Middle frontal gyrus (tissue), 1 donor: ENCODE results near the gene KIAA0232.
"Not testable (repeated sequence)": the region's sequence is repeated elsewhere in the genome, so short reads cannot be mapped to it uniquely, and the experiment has no call there.

Experiments used
- DNase-seq: peaks from one replicate; pipeline ENCODE4 v3.0.0-alpha.2; 2015; ENCODE audit warnings: low spot score; ENCODE audit errors: extremely low spot score

The KIAA0232 gene

GRCh38 chr4:6804082-6804752 is 21.7 kb downstream of the KIAA0232 start:
- no peak for DNase-seq

- no peak for DNase-seq
These were observed 24.5 kb downstream of the KIAA0232 start for GRCh38 chr4:6806924-6807626.

GRCh38 chr4:6808259-6808658 is 25.7 kb downstream of the KIAA0232 start:
- no peak for DNase-seq

- DNase-seq = no peak
These were observed 28.6 kb downstream of the KIAA0232 start for GRCh38 chr4:6811165-6811564.

- DNase-seq = no peak
These were observed 30.2 kb downstream of the KIAA0232 start for GRCh38 chr4:6812766-6813165.

GRCh38 chr4:6813725-6814124 is 31.2 kb downstream of the KIAA0232 start:
- DNase-seq = no peak

- no peak for DNase-seq
These were observed 32.7 kb downstream of the KIAA0232 start for GRCh38 chr4:6815029-6815836.

- DNase-seq = no peak
These were observed 36.8 kb downstream of the KIAA0232 start for GRCh38 chr4:6819295-6819694.

GRCh38 chr4:6820695-6821094 is 38.2 kb downstream of the KIAA0232 start:
- DNase-seq = no peak

- no peak for DNase-seq
These were observed 41.5 kb downstream of the KIAA0232 start for GRCh38 chr4:6824071-6824470.

- no peak for DNase-seq
These were observed 42.4 kb downstream of the KIAA0232 start for GRCh38 chr4:6824772-6825402.

- DNase-seq = no peak
These were observed 42.9 kb downstream of the KIAA0232 start for GRCh38 chr4:6825403-6825802.

GRCh38 chr4:6826781-6827508 is 44.4 kb downstream of the KIAA0232 start:
- DNase-seq = no peak

- DNase-seq = no peak
These were observed 46.6 kb downstream of the KIAA0232 start for GRCh38 chr4:6829086-6829485.

GRCh38 chr4:6834867-6835266 is 52.3 kb downstream of the KIAA0232 start:
- no peak for DNase-seq

GRCh38 chr4:6835616-6836015 is 53.1 kb downstream of the KIAA0232 start:
- DNase-seq = not testable (repeated sequence)

- not testable (repeated sequence) for DNase-seq
These were observed 54.6 kb downstream of the KIAA0232 start for GRCh38 chr4:6837106-6837505.

GRCh38 chr4:6839579-6839978 is 57.1 kb downstream of the KIAA0232 start:
- DNase-seq = no peak

- DNase-seq = no peak
These were observed 57.8 kb downstream of the KIAA0232 start for GRCh38 chr4:6840062-6840976.

- DNase-seq = no peak
These were observed 62.5 kb downstream of the KIAA0232 start for GRCh38 chr4:6845027-6845426.
